HCT116 (cell line): ENCODE results near the gene RRAGD. TPM values are rescaled to one million over a fixed set of nuclear protein-coding genes. Genes with fewer than 3 reads are reported as not detected.

ENCODE experiments used
- ATAC-seq: fragments of 200-7000 bp; cut with Tn5 transposase; 2 replicates; pipeline ENCODE4 v1.9.1; 2020; ENCODE audit warnings: mild to moderate bottlenecking, moderate library complexity
- BruUV-seq: library from RNA; stranded (reverse); fragments of 400-500 nt; replicated peaks from 2 replicates; lab custom pipeline; 2021; lab: Mats Ljungman, UMichigan
- CTCF ChIA-PET: fragments of 300-600 bp; sonication (Branson Sonifier 250); formaldehyde crosslinking; loops from one replicate; lab custom pipeline; 2021; ENCODE audit warnings: antibody characterized with exemption; lab: Charles Lee
- POLR2A ChIA-PET: fragments of 300-600, 350-600 bp; sonication (Branson Sonifier 250); formaldehyde crosslinking; loops from one replicate; lab custom pipeline; 2021; ENCODE audit warnings: antibody characterized with exemption; lab: Charles Lee
- RAD21 ChIA-PET, 2 experiments: fragments of 300-600 bp; sonication (Branson Sonifier 250); formaldehyde crosslinking; loops; one replicate each; lab custom pipeline; 2023; ENCODE audit warnings: low total read pairs in 2 of 2; ENCODE audit not compliant: uncharacterized antibody in 2 of 2, unreplicated experiment in 2 of 2, low non-redundant PET in 1 of 2; lab: Charles Lee
- DNase-seq: peaks from one replicate; pipeline ENCODE4 v3.0.0-alpha.2; 2010; ENCODE audit warnings: low read depth, low spot score
- H2AFZ ChIP-seq: fragments of 200-600 bp; shearing (Covaris generic), sonication (generic); 2 replicates; pipeline ENCODE4 v1.6.1; 2017; ENCODE audit warnings: low read depth, mixed run types, mixed read lengths, antibody characterized with exemption, low read length; ENCODE audit not compliant: poor library complexity, severe bottlenecking
- H3K27ac ChIP-seq: 2 replicates; pipeline ENCODE4 v1.5.1; 2012; ENCODE audit warnings: low read depth, low read length
- H3K27me3 ChIP-seq: fragments of 200-600 bp; sonication (generic); 2 replicates; pipeline ENCODE4 v1.6.1; 2016; ENCODE audit warnings: mixed run types, low read length, mixed read lengths; ENCODE audit not compliant: insufficient read depth
- H3K36me3 ChIP-seq, 2 experiments: fragments of 200-500 bp in 1 of 2; fragments of 200-600 bp in 1 of 2; sonication (Bioruptor generic) in 1 of 2; sonication (generic) in 1 of 2; 2 replicates each; pipeline versions ENCODE4 v1.5.1 to v1.6.1; 2014 to 2016; ENCODE audit warnings: low read length in 2 of 2, inconsistent platforms in 1 of 2, mixed read lengths in 1 of 2, mixed run types in 1 of 2; ENCODE audit not compliant: insufficient read depth in 2 of 2, control insufficient read depth in 1 of 2
- H3K4me1 ChIP-seq, 2 experiments: fragments of 200-600 bp in 1 of 2; sonication (generic) in 1 of 2; 2 replicates each; pipeline versions ENCODE4 v1.5.1 to v1.6.1; 2012 to 2017; ENCODE audit warnings: low read length in 2 of 2, inconsistent platforms in 1 of 2, mild to moderate bottlenecking in 1 of 2, mixed read lengths in 1 of 2, mixed run types in 1 of 2, moderate library complexity in 1 of 2; ENCODE audit not compliant: insufficient read depth in 2 of 2, control insufficient read depth in 1 of 2
- H3K4me2 ChIP-seq: fragments of 200-600 bp; sonication (generic); 2 replicates; pipeline ENCODE4 v1.6.1; 2017; ENCODE audit warnings: mixed run types, low read length, mixed read lengths
- H3K4me3 ChIP-seq, 2 experiments: fragments of 200-600 bp in 1 of 2; sonication (generic) in 1 of 2; replicated peaks in 1 of 2; 2 replicates each; pipeline ENCODE4 v1.5.1; 2011 to 2016; ENCODE audit warnings: low read length in 2 of 2, control low read depth in 1 of 2, low read depth in 1 of 2, mild to moderate bottlenecking in 1 of 2, mixed read lengths in 1 of 2, mixed run types in 1 of 2
- H3K79me2 ChIP-seq: fragments of 200-600 bp; sonication (generic); 2 replicates; pipeline ENCODE4 v1.6.1; 2017; ENCODE audit warnings: mild to moderate bottlenecking, mixed run types, low read length, moderate library complexity, mixed read lengths; ENCODE audit not compliant: insufficient read depth
- H3K9ac ChIP-seq: fragments of 200-600 bp; sonication (generic); 2 replicates; pipeline ENCODE4 v1.6.1; 2016; ENCODE audit warnings: low read length, mixed read lengths
- H3K9me2 ChIP-seq: fragments of 200-600 bp; sonication (generic), shearing (Covaris generic); 2 replicates; pipeline ENCODE4 v1.6.1; 2017; ENCODE audit warnings: mixed run types, mild to moderate bottlenecking, moderate library complexity; ENCODE audit not compliant: insufficient read depth
- H3K9me3 ChIP-seq, 2 experiments: fragments of 200-500 bp in 1 of 2; fragments of 200-600 bp in 1 of 2; sonication (Bioruptor generic) in 1 of 2; sonication (generic) in 1 of 2; 2 replicates each; pipeline ENCODE4 v1.6.1; 2014 to 2017; ENCODE audit warnings: low read length in 2 of 2, mixed read lengths in 2 of 2, inconsistent platforms in 1 of 2, low read depth in 1 of 2, mild to moderate bottlenecking in 1 of 2, mixed run types in 1 of 2, moderate library complexity in 1 of 2; ENCODE audit not compliant: control insufficient read depth in 1 of 2, insufficient read depth in 1 of 2
- H4K20me1 ChIP-seq: fragments of 200-600 bp; sonication (generic), shearing (Covaris generic); 2 replicates; pipeline ENCODE4 v1.6.1; 2017; ENCODE audit warnings: mixed run types, mild to moderate bottlenecking, moderate library complexity; ENCODE audit not compliant: insufficient read depth
- CBX3 ChIP-seq: IDR thresholded peaks from 2 replicates; pipeline ENCODE4 v1.6.1; 2012; ENCODE audit warnings: low read depth
- CEBPB ChIP-seq: IDR thresholded peaks from 2 replicates; pipeline ENCODE4 v1.6.1; 2012; ENCODE audit warnings: low read depth
- EGR1 ChIP-seq: IDR thresholded peaks from 2 replicates; pipeline ENCODE4 v1.6.1; 2012; ENCODE audit warnings: low read depth
- ELF1 ChIP-seq: IDR thresholded peaks from 2 replicates; pipeline ENCODE4 v1.6.1; 2012; ENCODE audit warnings: low read depth, borderline replicate concordance
- EZH2phosphoT487 ChIP-seq: fragments of 200-600 bp; IDR thresholded peaks from 2 replicates; pipeline ENCODE4 v1.6.1; 2018; ENCODE audit warnings: antibody characterized with exemption, borderline replicate concordance
- FOSL1 ChIP-seq: IDR thresholded peaks from 2 replicates; pipeline ENCODE4 v1.6.1; 2012; ENCODE audit warnings: low read depth
- JUND ChIP-seq: IDR thresholded peaks from 2 replicates; pipeline ENCODE4 v1.6.1; 2012
- MAX ChIP-seq: IDR thresholded peaks from 2 replicates; pipeline ENCODE4 v1.6.1; 2012
- POLR2AphosphoS5 ChIP-seq: IDR thresholded peaks from 2 replicates; pipeline ENCODE4 v1.6.1; 2011; ENCODE audit warnings: mild to moderate bottlenecking, low read depth, low read length, moderate library complexity
- REST ChIP-seq: IDR thresholded peaks from 2 replicates; pipeline ENCODE4 v1.6.1; 2012; ENCODE audit warnings: low read depth
- SP1 ChIP-seq: IDR thresholded peaks from 2 replicates; pipeline ENCODE4 v1.6.1; 2012; ENCODE audit warnings: low read depth
- TCF7L2 ChIP-seq: IDR thresholded peaks from 2 replicates; pipeline ENCODE4 v1.7.0; 2011; ENCODE audit warnings: borderline replicate concordance, inconsistent platforms; ENCODE audit not compliant: insufficient read depth, insufficient read length; ENCODE audit errors: extremely low read depth
- YY1 ChIP-seq: IDR thresholded peaks from 2 replicates; pipeline ENCODE4 v1.6.1; 2011; ENCODE audit warnings: low read length, low read depth, moderate library complexity, mild to moderate bottlenecking; ENCODE audit not compliant: insufficient replicate concordance; ENCODE audit errors: extremely low read depth
- ZBTB33 ChIP-seq: IDR thresholded peaks from 2 replicates; pipeline ENCODE4 v1.6.1; 2011; ENCODE audit warnings: mild to moderate bottlenecking, low read length, moderate library complexity; ENCODE audit not compliant: insufficient replicate concordance; ENCODE audit errors: extremely low read depth
- ZFX ChIP-seq: fragments of 450-650 bp; IDR thresholded peaks from 2 replicates; pipeline ENCODE4 v1.6.1; 2017
- ZNF274 ChIP-seq: fragments of 200-500 bp; sonication (Bioruptor generic); IDR thresholded peaks from 2 replicates; pipeline ENCODE4 v1.6.1; 2014; ENCODE audit warnings: mild to moderate bottlenecking, low read depth, low read length, inconsistent platforms
- intact Hi-C: fragments of 100-400 bp; cut with micrococcal nuclease; formaldehyde crosslinking; loops from 2 replicates; pipeline ENCODE4 v1.10.0; 2022
- total RNA-seq: library from RNA; stranded (reverse); gene quantifications from one replicate; pipeline ENCODE4 v1.2.1, GENCODE V29; 2021; ENCODE audit not compliant: unreplicated experiment
- TF ChIP-seq, protein P1 (sequence below): IDR thresholded peaks from 2 replicates; pipeline ENCODE4 v1.6.1; 2012
- TF ChIP-seq, protein P2 (sequence below), 3 experiments: fragments of 200-600 bp in 1 of 3; sonication (generic) in 1 of 3; IDR thresholded peaks in 2 of 3; conservative IDR thresholded peaks in 1 of 3; 2 replicates each; pipeline ENCODE4 v1.5.1; 2012 to 2017; ENCODE audit warnings: low read depth in 2 of 3, low read length in 2 of 3, antibody characterized with exemption in 1 of 3, borderline replicate concordance in 1 of 3, control low read depth in 1 of 3, mild to moderate bottlenecking in 1 of 3, mixed read lengths in 1 of 3, mixed run types in 1 of 3, moderate library complexity in 1 of 3; ENCODE audit not compliant: insufficient read depth in 1 of 3

Gene RRAGD
- total RNA-seq, 1 experiment from 2014 or later, result 15.9 TPM

DNA sequence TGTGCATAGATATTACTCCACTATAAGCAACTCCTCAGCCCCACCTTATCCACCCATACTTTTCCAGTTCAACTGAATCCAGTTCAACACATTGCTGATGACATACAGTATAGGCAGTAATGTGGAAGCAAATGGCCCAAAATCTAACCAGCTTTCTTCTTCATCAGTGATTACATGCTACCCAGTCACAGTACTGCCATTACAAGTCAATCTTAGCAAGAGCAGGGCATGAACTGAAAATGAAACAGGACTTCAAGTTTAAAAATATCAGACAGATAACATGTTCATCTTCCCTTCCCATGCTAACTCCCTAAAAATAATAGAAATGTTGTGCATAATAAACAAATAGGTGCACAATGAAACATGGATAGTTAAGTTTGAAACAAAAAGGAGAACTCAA lies 19.2 kb downstream of the RRAGD start:
- Histone ChIP-seq H3K27me3 (no peaks in the 10 kb centered on the region), H2AFZ (no peak overlapping the region), H3K36me3 (no peaks in the 10 kb centered on the region), H3K4me2 (no peak overlapping the region), H4K20me1 (no peaks in the 10 kb centered on the region), H3K4me1 (no peaks in the 10 kb centered on the region), H3K79me2 (no peaks in the 10 kb centered on the region), H3K27ac (no peak overlapping the region), H3K9me3 (no peaks in the 10 kb centered on the region), H3K9me2 (no peaks in the 10 kb centered on the region), H3K9ac (no peak overlapping the region), H3K4me3 (no peak overlapping the region)
- ChIA-PET POLR2A (no interaction called here), CTCF (no interaction called here), RAD21 (no interaction called here)
- no peak for DNase-seq
- no TSS peak for BruUV-seq
- intact Hi-C loops, result no loop called here
- TF ChIP-seq EGR1 (no peak), SP1 (no peak), YY1 (no peak), ZNF274 (no peak), ZFX (no peak), ZBTB33 (no peak), FOSL1 (no peak), MAX (no peak), POLR2AphosphoS5 (no peak), JUND (no peak), EZH2phosphoT487 (no peak), CBX3 (no peak), ELF1 (no peak), REST (no peak), TCF7L2 (no peak), CEBPB (no peak)
- TF ChIP-seq, protein P1, sequence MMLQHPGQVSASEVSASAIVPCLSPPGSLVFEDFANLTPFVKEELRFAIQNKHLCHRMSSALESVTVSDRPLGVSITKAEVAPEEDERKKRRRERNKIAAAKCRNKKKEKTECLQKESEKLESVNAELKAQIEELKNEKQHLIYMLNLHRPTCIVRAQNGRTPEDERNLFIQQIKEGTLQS, result no peak
- TF ChIP-seq, protein P2, sequence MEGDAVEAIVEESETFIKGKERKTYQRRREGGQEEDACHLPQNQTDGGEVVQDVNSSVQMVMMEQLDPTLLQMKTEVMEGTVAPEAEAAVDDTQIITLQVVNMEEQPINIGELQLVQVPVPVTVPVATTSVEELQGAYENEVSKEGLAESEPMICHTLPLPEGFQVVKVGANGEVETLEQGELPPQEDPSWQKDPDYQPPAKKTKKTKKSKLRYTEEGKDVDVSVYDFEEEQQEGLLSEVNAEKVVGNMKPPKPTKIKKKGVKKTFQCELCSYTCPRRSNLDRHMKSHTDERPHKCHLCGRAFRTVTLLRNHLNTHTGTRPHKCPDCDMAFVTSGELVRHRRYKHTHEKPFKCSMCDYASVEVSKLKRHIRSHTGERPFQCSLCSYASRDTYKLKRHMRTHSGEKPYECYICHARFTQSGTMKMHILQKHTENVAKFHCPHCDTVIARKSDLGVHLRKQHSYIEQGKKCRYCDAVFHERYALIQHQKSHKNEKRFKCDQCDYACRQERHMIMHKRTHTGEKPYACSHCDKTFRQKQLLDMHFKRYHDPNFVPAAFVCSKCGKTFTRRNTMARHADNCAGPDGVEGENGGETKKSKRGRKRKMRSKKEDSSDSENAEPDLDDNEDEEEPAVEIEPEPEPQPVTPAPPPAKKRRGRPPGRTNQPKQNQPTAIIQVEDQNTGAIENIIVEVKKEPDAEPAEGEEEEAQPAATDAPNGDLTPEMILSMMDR (IDR thresholded peaks at IDR 0.05 in 2 of 3, conservative IDR thresholded peaks at IDR 0.05 in 1 of 3; ENCODE audit: borderline replicate concordance in 1 of 3, insufficient read depth in 1 of 3, low read depth in 2 of 3, low read length in 2 of 3), result no peak
- ATAC-seq, result no peak
